Neuron (in vitro differentiated cells): ENCODE results near the gene PTPRN2.
"Not testable (repeated sequence)": the region's sequence is repeated elsewhere in the genome, so short reads cannot be mapped to it uniquely, and the experiment has no call there.

Experiments
- H2AFZ ChIP-seq: one replicate; pipeline ENCODE4 v1.6.1; 2013; ENCODE audit warnings: low read depth, mild to moderate bottlenecking, inconsistent platforms, low read length, moderate library complexity
- H3K27me3 ChIP-seq: one replicate; pipeline ENCODE4 v1.6.1; 2013; ENCODE audit warnings: low read length; ENCODE audit not compliant: insufficient read depth
- H3K36me3 ChIP-seq: one replicate; pipeline ENCODE4 v1.6.1; 2013; ENCODE audit warnings: low read length; ENCODE audit not compliant: insufficient read depth
- H3K4me1 ChIP-seq: one replicate; pipeline ENCODE4 v1.6.1; 2013; ENCODE audit warnings: low read length; ENCODE audit not compliant: insufficient read depth
- H3K4me3 ChIP-seq: 2 replicates; pipeline ENCODE4 v1.5.1; 2013; ENCODE audit warnings: mild to moderate bottlenecking, low read length, moderate library complexity
- H3K9me3 ChIP-seq: one replicate; pipeline ENCODE4 v1.6.1; 2013; ENCODE audit warnings: low read length

The PTPRN2 gene

GRCh38 chr7:157936976-157937375, 650.6 kb downstream of the PTPRN2 start:
- no peaks in the 10 kb centered on the region for H3K4me1 ChIP-seq
- H3K27me3 ChIP-seq, result no peaks in the 10 kb centered on the region
- H3K36me3 ChIP-seq, result no peaks in the 10 kb centered on the region
- H2AFZ ChIP-seq, result no peak overlapping the region
- peaks cover 5% of the 10 kb centered on the region for H3K9me3 ChIP-seq
- no peak overlapping the region for H3K4me3 ChIP-seq

GRCh38 chr7:157935721-157936120, 651.9 kb downstream of the PTPRN2 start:
- not testable (repeated sequence) for H2AFZ ChIP-seq, H3K4me3 ChIP-seq, H3K4me1 ChIP-seq, H3K36me3 ChIP-seq, H3K9me3 ChIP-seq, H3K27me3 ChIP-seq

- not testable (repeated sequence) for H3K36me3 ChIP-seq, H3K27me3 ChIP-seq, H3K4me3 ChIP-seq, H3K4me1 ChIP-seq, H2AFZ ChIP-seq, H3K9me3 ChIP-seq
Observed at GRCh38 chr7:157933219-157934155, 654.1 kb downstream of the PTPRN2 start.

- Histone ChIP-seq H3K36me3 (no peaks in the 10 kb centered on the region), H3K9me3 (peaks cover 5% of the 10 kb centered on the region), H3K4me3 (no peak overlapping the region)
Observed at GRCh38 chr7:157932498-157933218, 655.0 kb downstream of the PTPRN2 start.

GRCh38 chr7:157930926-157931466, 656.6 kb downstream of the PTPRN2 start:
- peaks cover 16% of the 10 kb centered on the region for H3K27me3 ChIP-seq
- H2AFZ ChIP-seq, result no peak overlapping the region
- no peak overlapping the region for H3K4me3 ChIP-seq
- H3K4me1 ChIP-seq, result no peaks in the 10 kb centered on the region
- H3K9me3 ChIP-seq, result peaks cover 5% of the 10 kb centered on the region
- no peaks in the 10 kb centered on the region for H3K36me3 ChIP-seq

More at GRCh38 chr7:157932498-157933218, 655.0 kb downstream of the PTPRN2 start:
- Histone ChIP-seq H3K4me1 (no peaks in the 10 kb centered on the region), H2AFZ (no peak overlapping the region), H3K27me3 (peaks cover 6% of the 10 kb centered on the region)

- H2AFZ ChIP-seq, result no peak overlapping the region
- peaks cover 17% of the 10 kb centered on the region for H3K27me3 ChIP-seq
- H3K36me3 ChIP-seq, result no peaks in the 10 kb centered on the region
- peaks cover 5% of the 10 kb centered on the region for H3K9me3 ChIP-seq
- H3K4me3 ChIP-seq, result no peak overlapping the region
- H3K4me1 ChIP-seq, result no peaks in the 10 kb centered on the region
Observed at GRCh38 chr7:157930441-157930840, 657.2 kb downstream of the PTPRN2 start.

- peaks cover 17% of the 10 kb centered on the region for H3K27me3 ChIP-seq
- H3K9me3 ChIP-seq, result peaks cover 5% of the 10 kb centered on the region
- H3K36me3 ChIP-seq, result no peaks in the 10 kb centered on the region
- H3K4me3 ChIP-seq, result no peak overlapping the region
- no peak overlapping the region for H2AFZ ChIP-seq
- H3K4me1 ChIP-seq, result no peaks in the 10 kb centered on the region
Observed at GRCh38 chr7:157929671-157930070, 658.0 kb downstream of the PTPRN2 start.

GRCh38 chr7:157928808-157929425, 658.7 kb downstream of the PTPRN2 start:
- Histone ChIP-seq H2AFZ (no peak overlapping the region), H3K9me3 (peaks cover 4% of the 10 kb centered on the region), H3K27me3 (peaks cover 17% of the 10 kb centered on the region), H3K36me3 (no peaks in the 10 kb centered on the region), H3K4me1 (no peaks in the 10 kb centered on the region), H3K4me3 (no peak overlapping the region)

GRCh38 chr7:157928171-157928794, 659.3 kb downstream of the PTPRN2 start:
- Histone ChIP-seq H3K36me3 (no peaks in the 10 kb centered on the region), H3K9me3 (peaks cover 3% of the 10 kb centered on the region), H2AFZ (no peak overlapping the region), H3K4me3 (no peak overlapping the region), H3K4me1 (no peaks in the 10 kb centered on the region), H3K27me3 (peaks cover 17% of the 10 kb centered on the region)

GRCh38 chr7:157927313-157927925, 660.2 kb downstream of the PTPRN2 start:
- Histone ChIP-seq H3K27me3 (peaks cover 17% of the 10 kb centered on the region), H3K4me1 (no peaks in the 10 kb centered on the region), H3K4me3 (no peak overlapping the region), H2AFZ (no peak overlapping the region), H3K9me3 (peaks cover under 1% of the 10 kb centered on the region), H3K36me3 (no peaks in the 10 kb centered on the region)

GRCh38 chr7:157926521-157927150, 661.0 kb downstream of the PTPRN2 start:
- no peaks in the 10 kb centered on the region for H3K4me1 ChIP-seq
- no peaks in the 10 kb centered on the region for H3K36me3 ChIP-seq
- H3K27me3 ChIP-seq, result peaks cover 17% of the 10 kb centered on the region
- no peak overlapping the region for H2AFZ ChIP-seq
- no peak overlapping the region for H3K4me3 ChIP-seq
- H3K9me3 ChIP-seq, result no peaks in the 10 kb centered on the region

- Histone ChIP-seq H3K27me3 (peaks cover 17% of the 10 kb centered on the region), H3K9me3 (peaks cover 3% of the 10 kb centered on the region), H3K36me3 (no peaks in the 10 kb centered on the region), H3K4me3 (no peak overlapping the region), H2AFZ (no peak overlapping the region), H3K4me1 (no peaks in the 10 kb centered on the region)
Observed at GRCh38 chr7:157926107-157926506, 661.5 kb downstream of the PTPRN2 start.
